Body of pancreas (tissue), 4 donors: ENCODE results near the gene TMEM167B. TPM values are rescaled to one million over a fixed set of nuclear protein-coding genes. Genes with fewer than 3 reads are reported as not detected.
A peak's percentile ranks its signal among the peaks of the same experiment; 100 is the strongest.

Experiments used
- ATAC-seq: fragments of 150-250 bp; one replicate; pipeline ENCODE4 v1.9.1; 2016
- DNase-seq, 4 donors: peaks; one replicate each; pipeline ENCODE4 v3.0.0-alpha.2; 2019
- H3K27ac ChIP-seq, 4 donors: fragments of 200-600 bp; sonication (generic); 1 replicate in 3 of 4; 2 replicates in 1 of 4; pipeline versions ENCODE4 v1.5.1 to v1.6.1; 2016 to 2019; ENCODE audit warnings: mild to moderate bottlenecking in 1 of 4, mixed read lengths in 1 of 4, moderate library complexity in 1 of 4
- H3K27me3 ChIP-seq, 2 donors: fragments of 200-600 bp; sonication (generic); one replicate each; pipeline ENCODE4 v1.6.0; 2016; ENCODE audit warnings: mild to moderate bottlenecking in 1 of 2
- H3K36me3 ChIP-seq, 2 donors: fragments of 200-600 bp; sonication (generic); replicated peaks in 1 of 2; 2 replicates each; pipeline ENCODE4 v1.5.1; 2016; ENCODE audit warnings: low read depth in 2 of 2; ENCODE audit not compliant: insufficient read depth in 1 of 2
- H3K4me1 ChIP-seq: fragments of 200-600 bp; sonication (generic); one replicate; pipeline ENCODE4 v1.6.0; 2016
- H3K4me3 ChIP-seq, 2 donors: fragments of 200-600 bp; sonication (generic); 1 replicate in 1 of 2; 2 replicates in 1 of 2; pipeline ENCODE4 v1.5.1; 2016 to 2019
- H3K9me3 ChIP-seq, 3 donors: fragments of 200-600 bp; sonication (generic); 1 replicate in 2 of 3; 2 replicates in 1 of 3; pipeline ENCODE4 v1.5.1; 2016
- POLR2A ChIP-seq, 3 donors: fragments of 450-650 bp; IDR thresholded peaks; one replicate each; pipeline ENCODE4 v1.6.1; 2016; ENCODE audit warnings: antibody characterized with exemption in 3 of 3, mild to moderate bottlenecking in 2 of 3
- WGBS, 2 donors: methylation state at CpG; one replicate each; pipeline ENCODE4 v1.1.5; 2017; 5-methylcytosine and 5-hydroxymethylcytosine counted together
- intact Hi-C: fragments of 100-400 bp; cut with DNase I; formaldehyde crosslinking; loops from one replicate; pipeline ENCODE4 v1.15.1; 2023
- total RNA-seq, 2 donors: library from RNA; depleted of rRNA; stranded (reverse); fragments of >200 nt; gene quantifications; one replicate each; pipeline ENCODE4 v1.1.0, GENCODE V29; 2016
- TF ChIP-seq, protein P1 (sequence below), 7 experiments: fragments of 450-650 bp in 4 of 7; fragments of 200-600 bp in 3 of 7; sonication (generic) in 3 of 7; IDR thresholded peaks; one replicate each; pipeline ENCODE4 v1.5.1; 2016 to 2019; ENCODE audit warnings: antibody characterized with exemption in 7 of 7

TMEM167B gene
- total RNA-seq, 2 donors from 2014 or later = 5.3 to 12.7 TPM

DNA sequence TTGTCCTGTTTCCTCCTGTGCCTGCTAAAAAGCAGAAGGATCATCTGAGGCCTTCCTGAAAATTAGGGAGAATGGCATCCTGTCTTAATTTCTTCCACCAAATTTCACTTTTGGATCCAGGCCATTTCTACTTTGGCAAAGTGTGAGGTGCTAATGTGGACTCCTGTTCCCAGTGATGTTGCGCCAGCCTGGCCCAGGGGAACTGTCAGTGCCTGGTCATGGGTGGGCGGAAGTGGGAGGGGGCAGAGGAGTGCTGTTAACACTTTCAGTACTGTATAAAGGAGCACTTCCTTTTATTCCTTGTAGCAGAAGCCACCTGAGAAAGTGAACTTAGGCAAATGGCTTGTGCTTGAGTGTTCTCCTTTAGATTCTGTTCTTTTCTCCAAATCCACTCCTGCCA, 43.3 kb downstream of the TMEM167B start:
- WGBS, 2 donors = 5 to 15% methylated on average over 2 of the region's 2 CpGs
- peak overlapping the region; percentile 85 to 97 (median 96) for H3K27ac ChIP-seq
- peak; percentile 34 for ATAC-seq

DNA sequence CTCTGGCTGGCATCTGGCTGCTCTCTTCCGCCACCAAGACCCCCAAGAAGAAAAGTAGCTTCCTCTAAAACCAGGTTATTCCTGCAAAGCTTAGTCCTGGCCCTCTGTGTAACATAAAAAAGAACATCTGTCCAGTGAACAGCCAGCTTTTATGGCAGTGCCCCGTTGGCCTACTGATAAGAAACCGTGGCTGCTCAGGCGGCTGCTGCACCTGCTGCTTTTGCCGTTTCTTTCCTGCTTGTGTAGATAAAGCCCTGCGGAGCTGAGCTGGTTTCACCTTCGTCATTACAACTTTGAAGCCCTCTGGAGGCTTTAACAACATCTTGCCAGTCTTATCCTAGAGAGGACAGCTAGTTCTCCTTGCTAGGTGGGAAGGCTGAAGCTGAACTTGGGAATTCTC, 43.9 kb downstream of the TMEM167B start:
- Histone ChIP-seq H3K4me1 (peaks cover 76% of the 10 kb centered on the region), H3K27me3 (no peaks in the 10 kb centered on the region), H3K4me3 (no peak overlapping the region), H3K9me3 (no peaks in the 10 kb centered on the region), H3K27ac (peak overlapping the region; percentile 85 to 97 (median 96)), H3K36me3 (no peaks in the 10 kb centered on the region)
- WGBS, 2 donors = 10 to 13% methylated on average over 7 of the region's 7 CpGs
- intact Hi-C loops = no loop called here
- TF ChIP-seq, protein P1, sequence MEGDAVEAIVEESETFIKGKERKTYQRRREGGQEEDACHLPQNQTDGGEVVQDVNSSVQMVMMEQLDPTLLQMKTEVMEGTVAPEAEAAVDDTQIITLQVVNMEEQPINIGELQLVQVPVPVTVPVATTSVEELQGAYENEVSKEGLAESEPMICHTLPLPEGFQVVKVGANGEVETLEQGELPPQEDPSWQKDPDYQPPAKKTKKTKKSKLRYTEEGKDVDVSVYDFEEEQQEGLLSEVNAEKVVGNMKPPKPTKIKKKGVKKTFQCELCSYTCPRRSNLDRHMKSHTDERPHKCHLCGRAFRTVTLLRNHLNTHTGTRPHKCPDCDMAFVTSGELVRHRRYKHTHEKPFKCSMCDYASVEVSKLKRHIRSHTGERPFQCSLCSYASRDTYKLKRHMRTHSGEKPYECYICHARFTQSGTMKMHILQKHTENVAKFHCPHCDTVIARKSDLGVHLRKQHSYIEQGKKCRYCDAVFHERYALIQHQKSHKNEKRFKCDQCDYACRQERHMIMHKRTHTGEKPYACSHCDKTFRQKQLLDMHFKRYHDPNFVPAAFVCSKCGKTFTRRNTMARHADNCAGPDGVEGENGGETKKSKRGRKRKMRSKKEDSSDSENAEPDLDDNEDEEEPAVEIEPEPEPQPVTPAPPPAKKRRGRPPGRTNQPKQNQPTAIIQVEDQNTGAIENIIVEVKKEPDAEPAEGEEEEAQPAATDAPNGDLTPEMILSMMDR (IDR thresholded peaks at IDR 0.05) = no peak
- TF ChIP-seq POLR2A (IDR thresholded peaks at IDR 0.05) = peak in 2 of 3 donors; percentile 60 to 67
- DNase-seq = peak; percentile 85 to 95 (median 90)
- ATAC-seq = peak; percentile 87

More for the DNA sequence above, 43.3 kb downstream of the TMEM167B start:
- intact Hi-C loops = no loop called here
- TF ChIP-seq, protein P1 (IDR thresholded peaks at IDR 0.05) = no peak
- TF ChIP-seq POLR2A (IDR thresholded peaks at IDR 0.05) = no peak
- Histone ChIP-seq H3K36me3 (no peaks in the 10 kb centered on the region), H3K9me3 (no peaks in the 10 kb centered on the region), H3K4me3 (no peak overlapping the region), H3K4me1 (peaks cover 71% of the 10 kb centered on the region), H3K27me3 (no peaks in the 10 kb centered on the region)
- peak; percentile 54 to 80 (median 72) for DNase-seq

DNA sequence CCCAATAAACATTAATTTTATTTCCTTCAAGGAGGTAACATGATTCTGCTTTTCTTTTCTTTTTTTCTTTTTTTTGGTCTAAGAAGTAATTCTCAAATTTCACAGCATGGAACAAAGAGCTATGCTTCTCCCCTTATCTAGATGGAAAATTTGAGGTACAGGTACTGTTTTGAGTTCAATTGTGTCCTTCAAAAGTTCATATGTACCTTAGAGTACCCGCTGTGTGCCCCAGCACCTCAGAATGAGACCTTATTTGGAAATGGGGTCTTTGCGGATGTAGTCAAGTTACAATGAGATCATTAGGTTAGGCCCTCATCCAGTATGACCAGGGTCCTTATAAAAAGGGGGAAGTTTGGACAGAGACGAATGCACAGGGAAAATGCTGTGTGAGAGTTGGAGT, 45.4 kb downstream of the TMEM167B start:
- DNase-seq (no peak), ATAC-seq (no peak)
- no peaks in the 10 kb centered on the region for H3K9me3 ChIP-seq
- intact Hi-C loops = no loop called here
- no peaks in the 10 kb centered on the region for H3K36me3 ChIP-seq
- no peaks in the 10 kb centered on the region for H3K27me3 ChIP-seq
- H3K4me1 ChIP-seq = peaks cover 85% of the 10 kb centered on the region
- H3K4me3 ChIP-seq = no peak overlapping the region
- no peak for TF ChIP-seq POLR2A (IDR thresholded peaks at IDR 0.05)
- TF ChIP-seq, protein P1 (IDR thresholded peaks at IDR 0.05) = no peak
- peak overlapping the region; percentile 42 to 97 (median 96) for H3K27ac ChIP-seq
- WGBS, 2 donors = 57 to 64% methylated on average over 3 of the region's 3 CpGs

DNA sequence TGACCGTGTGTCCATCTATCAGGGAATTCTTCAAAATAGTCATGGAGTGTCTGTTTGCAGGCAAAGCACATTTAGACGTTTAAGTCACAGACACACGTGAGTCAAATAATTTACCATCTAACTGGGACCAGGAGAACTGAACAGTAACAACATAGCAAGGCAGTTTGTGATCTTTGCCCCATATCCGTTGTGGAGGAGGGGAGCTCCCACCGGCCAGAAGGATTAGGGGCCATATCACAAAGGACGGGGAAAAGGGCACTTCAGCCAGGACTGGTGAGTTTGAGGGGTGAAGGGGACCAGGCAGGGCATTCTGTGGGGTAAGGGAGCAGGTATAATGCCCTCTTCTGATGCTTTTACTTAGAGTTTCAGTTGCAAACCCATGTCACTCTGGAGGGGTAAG, 46.2 kb downstream of the TMEM167B start:
- Histone ChIP-seq H3K36me3 (no peaks in the 10 kb centered on the region), H3K4me3 (no peak overlapping the region), H3K27me3 (no peaks in the 10 kb centered on the region), H3K27ac (peak overlapping the region; percentile 42 to 97 (median 96)), H3K9me3 (no peaks in the 10 kb centered on the region), H3K4me1 (peaks cover 80% of the 10 kb centered on the region)
- intact Hi-C loops = no loop called here
- TF ChIP-seq POLR2A (IDR thresholded peaks at IDR 0.05) = no peak
- TF ChIP-seq, protein P1 (IDR thresholded peaks at IDR 0.05) = no peak
- no peak for ATAC-seq
- DNase-seq = no peak
- WGBS, 2 donors = 49 to 57% methylated on average over 6 of the region's 6 CpGs

DNA sequence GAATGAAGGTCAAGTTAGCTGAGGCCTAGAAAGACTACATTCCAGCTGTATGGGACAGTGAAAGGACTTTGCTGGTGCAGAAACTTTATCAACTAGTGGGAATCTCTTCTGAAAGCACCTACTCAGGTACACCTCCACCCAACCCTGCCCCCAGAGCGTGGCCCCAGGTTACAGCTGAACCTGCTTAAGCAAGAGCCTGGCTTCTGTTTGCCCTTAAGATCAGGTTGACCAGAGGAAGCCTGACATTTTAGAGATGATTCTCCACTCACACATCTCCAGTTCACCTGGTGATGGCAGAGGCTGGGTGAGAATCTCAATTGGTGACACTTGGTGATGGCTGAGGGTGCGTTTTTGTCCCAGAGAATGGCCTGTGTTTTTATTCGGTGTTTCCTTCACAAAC, 47.4 kb downstream of the TMEM167B start:
- H3K4me1 ChIP-seq = peaks cover 70% of the 10 kb centered on the region
- intact Hi-C loops = no loop called here

More for the DNA sequence above, 47.4 kb downstream of the TMEM167B start:
- H3K9me3 ChIP-seq = no peaks in the 10 kb centered on the region
- no peak for TF ChIP-seq POLR2A (IDR thresholded peaks at IDR 0.05)
- TF ChIP-seq, protein P1 (IDR thresholded peaks at IDR 0.05) = no peak
- no peaks in the 10 kb centered on the region for H3K27me3 ChIP-seq
- ATAC-seq = no peak
- no peaks in the 10 kb centered on the region for H3K36me3 ChIP-seq
- 23 to 53% methylated on average over 3 of the region's 3 CpGs for WGBS, 2 donors
- H3K27ac ChIP-seq = peak overlapping the region; percentile 39 to 96 (median 86)
- peak in 1 of 4 donors; percentile 35 for DNase-seq
- H3K4me3 ChIP-seq = no peak overlapping the region
